Posterior cingulate gyrus (tissue), 11 donors: ENCODE data around the gene DHCR7.

ENCODE experiments used
- DNase-seq, 10 donors: peaks; one replicate each; pipeline versions ENCODE4 v3.0.0 to v3.0.0-alpha.2; 2020 to 2021; ENCODE audit warnings: mixed read lengths in 3 of 10
- intact Hi-C: fragments of 100-400 bp; cut with DNase I; formaldehyde crosslinking; loops from one replicate; pipeline ENCODE4 v1.15.1; 2023

Gene DHCR7

DNA sequence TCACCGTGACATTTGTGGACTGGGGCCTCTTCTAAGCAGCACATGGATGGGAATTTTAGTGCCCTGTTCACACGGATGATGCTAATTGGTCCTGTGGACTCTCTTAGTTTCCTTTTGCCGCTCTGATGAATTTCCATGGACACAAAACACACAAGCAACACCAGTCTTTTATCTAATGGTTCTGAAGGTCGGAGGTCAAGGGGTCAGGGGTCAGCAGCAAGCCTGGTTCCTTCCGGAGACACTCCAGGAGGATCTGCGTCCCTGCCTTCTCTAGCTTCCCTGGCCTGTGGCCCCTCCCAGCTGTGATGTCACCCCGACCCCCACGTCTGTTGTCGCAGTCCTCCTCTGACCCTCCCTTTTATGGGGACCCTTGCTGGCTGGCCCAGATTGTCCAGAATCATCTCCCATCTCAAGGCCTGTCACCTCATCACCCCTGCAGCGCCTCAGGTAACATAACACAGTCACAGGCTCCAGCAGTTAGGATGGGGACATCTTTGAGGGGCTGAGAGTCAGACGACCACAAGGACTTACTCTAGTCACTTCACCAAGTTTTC lies 11.7 kb upstream of the DHCR7 start:
- intact Hi-C loops = no loop called here
- DNase-seq = peak in 2 of 10 donors; percentile 7 to 22

DNA sequence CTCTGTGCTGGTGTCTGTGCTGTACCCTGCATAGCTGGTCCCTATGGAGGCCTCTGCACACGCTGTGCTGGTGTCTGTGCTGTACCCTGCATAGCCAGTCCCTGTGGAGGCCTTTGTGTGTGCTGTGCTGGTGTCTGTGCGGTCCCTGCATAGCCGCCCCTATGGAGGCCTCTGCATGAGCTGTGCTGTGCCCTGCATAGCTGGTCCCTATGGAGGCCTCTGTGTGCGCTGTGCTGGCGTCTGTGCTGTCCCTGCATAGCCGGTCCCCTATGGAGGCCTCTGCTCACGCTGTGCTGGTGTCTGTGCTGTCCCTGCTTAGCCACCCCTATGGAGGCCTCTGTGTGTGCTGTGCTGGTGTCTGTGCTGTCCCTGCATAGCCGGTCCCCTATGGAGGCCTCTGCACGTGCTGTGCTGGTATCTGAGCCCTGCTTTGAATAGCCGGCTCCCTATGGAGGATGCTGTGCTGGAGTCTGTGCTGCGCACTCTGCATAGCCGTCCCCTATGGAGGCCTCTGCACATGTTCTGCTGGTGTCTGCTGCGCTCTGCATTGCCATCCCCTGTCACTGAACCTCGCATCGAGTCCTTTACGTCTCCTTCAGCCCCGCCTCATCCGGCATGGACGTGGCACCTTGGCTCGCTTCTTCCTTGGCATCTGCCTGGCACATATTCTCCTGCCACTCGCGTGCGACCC lies 11.0 kb upstream of the DHCR7 start:
- intact Hi-C loops = no loop called here
- DNase-seq = peak in 3 of 10 donors; percentile 16 to 77 (median 20)

GRCh38 chr11:71458146-71459070 lies 10.2 kb upstream of the DHCR7 start:
- peak in 3 of 10 donors; percentile 21 to 61 (median 55) for DNase-seq
- intact Hi-C loops = no loop called here

- peak in 3 of 10 donors; percentile 5 to 65 (median 31) for DNase-seq
- intact Hi-C loops = no loop called here
Observed at GRCh38 chr11:71456831-71457230, 8.6 kb upstream of the DHCR7 start.

DNA sequence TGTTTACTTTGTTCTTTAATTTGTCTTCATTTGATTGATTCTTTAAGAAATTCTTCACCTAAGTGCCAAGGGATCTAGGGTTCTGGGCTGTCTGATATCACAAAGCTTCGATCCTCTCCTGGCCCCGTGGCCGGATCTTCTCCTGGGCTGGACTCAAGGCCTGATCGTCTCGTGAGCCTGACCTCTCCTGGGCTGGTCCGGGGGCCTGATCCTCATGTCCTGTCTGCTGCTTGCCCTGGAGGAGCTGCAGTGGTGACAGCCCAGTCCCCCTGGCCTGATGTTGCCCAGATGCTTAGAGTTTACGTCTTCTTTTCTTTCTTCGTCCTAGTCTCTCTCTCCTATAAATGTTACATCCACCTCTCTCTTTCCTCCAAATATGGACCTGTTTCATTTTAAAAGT lies 8.1 kb upstream of the DHCR7 start:
- intact Hi-C loops = no loop called here
- DNase-seq = peak in 4 of 10 donors; percentile 9 to 73 (median 51)

DNA sequence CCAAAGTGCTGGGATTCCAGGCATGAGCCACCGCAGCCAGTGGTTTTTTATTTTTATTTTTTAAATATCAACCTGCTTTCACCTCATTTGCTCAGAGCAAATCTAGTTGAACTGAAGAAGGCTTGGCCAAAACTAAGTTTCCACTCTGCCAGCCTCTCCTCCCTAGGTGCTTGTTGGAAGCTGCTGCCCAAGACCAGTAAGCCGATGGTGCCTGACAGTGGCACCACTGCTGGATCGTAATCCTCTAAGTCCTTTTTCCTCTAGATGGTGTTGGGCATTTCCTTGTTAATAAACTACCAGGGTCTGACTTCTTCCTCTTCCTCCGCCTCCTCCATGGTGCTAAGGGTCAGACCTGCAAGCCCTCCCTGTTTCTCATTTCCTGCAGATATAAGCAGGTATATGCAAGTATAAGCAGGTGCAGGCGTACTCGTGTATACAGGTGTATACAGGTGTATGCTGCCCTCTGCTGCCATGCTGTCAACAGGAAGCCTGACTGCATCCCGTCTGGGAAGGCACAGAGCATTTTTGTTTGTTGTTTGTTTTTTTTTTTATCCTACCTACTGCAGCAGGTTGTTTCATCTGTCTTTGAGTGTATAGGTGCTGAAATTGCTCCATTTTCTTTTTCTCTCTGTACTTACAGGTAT lies 6.4 kb upstream of the DHCR7 start:
- intact Hi-C loops = no loop called here
- peak in 1 of 10 donors; percentile 24 for DNase-seq

DNA sequence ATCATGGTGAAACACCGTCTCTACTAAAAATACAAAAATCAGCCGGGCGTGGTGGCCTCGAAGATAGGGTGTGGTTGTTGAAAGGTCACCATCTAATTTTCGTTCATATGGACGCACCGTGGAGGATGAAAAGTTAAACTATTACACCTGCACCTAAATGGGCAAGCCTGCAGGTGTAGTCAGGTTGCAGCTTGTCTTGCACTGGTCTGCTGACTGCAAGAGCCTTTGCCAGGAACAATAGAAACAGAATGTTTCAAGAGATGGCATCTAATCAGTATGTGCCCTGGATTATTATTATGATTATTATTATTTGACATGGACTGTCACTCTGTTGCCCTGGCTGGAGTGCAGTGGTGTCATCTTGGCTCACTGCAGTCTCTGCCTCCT lies 5.7 kb upstream of the DHCR7 start:
- DNase-seq = peak in 1 of 10 donors; percentile 28
- intact Hi-C loops = no loop called here

- intact Hi-C loops = no loop called here
- DNase-seq = peak; percentile 94 to 99 (median 98)
Observed at GRCh38 chr11:71453037-71453917, 5.1 kb upstream of the DHCR7 start, which contains the start of gene NADSYN1. NADSYN1 (plus strand) TSS chr11:71453203; CDS start chr11:71453297, 94 bp downstream.

GRCh38 chr11:71452199-71453036 lies 4.2 kb upstream of the DHCR7 start:
- intact Hi-C loops = no loop called here
- peak in 5 of 10 donors; percentile 39 to 88 (median 44) for DNase-seq

GRCh38 chr11:71451596-71452198 lies 3.5 kb upstream of the DHCR7 start:
- peak in 1 of 10 donors; percentile 79 for DNase-seq
- intact Hi-C loops = no loop called here

DNA sequence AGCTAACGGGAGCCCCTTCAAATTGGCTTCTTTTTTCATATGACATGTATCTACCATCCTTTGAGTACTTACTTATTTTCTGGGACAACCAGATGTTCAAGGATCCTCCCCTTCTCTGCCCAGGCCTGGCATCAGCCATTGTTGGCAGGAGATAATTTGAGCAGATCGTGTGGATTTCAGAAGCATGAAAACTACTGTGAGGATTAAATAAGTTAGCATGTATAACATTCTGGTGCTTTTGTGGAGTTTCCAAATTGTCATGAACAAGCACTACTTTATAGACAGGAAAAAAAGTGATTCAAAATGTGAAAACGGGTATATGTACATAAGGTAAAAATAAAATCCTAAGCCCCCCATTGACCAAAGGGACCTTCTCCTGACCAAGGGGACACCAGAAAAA lies 2.7 kb upstream of the DHCR7 start:
- peak in 1 of 10 donors; percentile 9 for DNase-seq
- intact Hi-C loops = no loop called here

GRCh38 chr11:71450507-71450906 lies 2.3 kb upstream of the DHCR7 start:
- no peak for DNase-seq
- intact Hi-C loops = no loop called here

GRCh38 chr11:71449596-71449995 lies 1.4 kb upstream of the DHCR7 start:
- intact Hi-C loops = no loop called here
- peak in 1 of 10 donors; percentile 7 for DNase-seq

GRCh38 chr11:71447791-71448256 lies 369 bp downstream of the DHCR7 start:
- intact Hi-C loops = no loop called here
- peak in 4 of 10 donors; percentile 43 to 91 (median 65) for DNase-seq

DNA sequence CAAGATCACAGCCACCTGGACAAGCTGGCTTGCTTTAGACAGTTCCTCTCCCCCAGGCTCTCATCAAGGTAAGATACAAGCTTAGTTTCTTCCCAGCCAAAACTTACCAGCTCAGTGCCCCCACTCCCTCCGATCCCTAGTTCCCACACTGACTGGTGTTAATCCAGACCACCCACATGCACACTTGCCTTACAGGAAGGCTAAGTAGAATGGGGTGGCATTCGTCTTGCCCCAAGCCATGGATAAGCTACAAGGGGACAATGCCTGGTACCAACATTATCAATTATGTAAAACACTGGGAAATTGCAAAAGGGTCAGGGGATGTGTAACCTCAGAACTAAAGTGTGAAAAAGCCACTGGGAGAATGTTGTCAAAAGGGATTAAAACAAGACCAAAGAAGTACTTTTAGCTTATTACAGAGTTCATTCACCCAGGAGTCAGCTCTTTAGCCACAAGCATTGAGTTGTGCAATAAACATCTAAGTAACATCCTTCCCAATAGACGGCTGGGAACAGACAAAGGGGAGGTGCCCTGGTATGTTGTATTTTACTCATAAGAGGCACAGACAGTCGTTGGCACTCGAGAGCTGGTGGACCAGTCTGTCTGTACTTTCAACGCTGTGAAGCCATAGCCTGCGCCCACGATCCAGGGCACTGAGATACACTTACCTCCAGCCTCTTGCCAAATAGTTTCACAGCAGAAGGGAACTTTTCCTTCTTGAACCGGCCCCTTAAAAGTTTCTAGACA lies 1.1 kb downstream of the DHCR7 start:
- peak in 1 of 10 donors; percentile 62 for DNase-seq

GRCh38 chr11:71446150-71446549 lies 2.0 kb downstream of the DHCR7 start:
- intact Hi-C loops = no loop called here
- DNase-seq = no peak

More for the DNA sequence above, 1.1 kb downstream of the DHCR7 start:
- intact Hi-C loops = no loop called here

DNA sequence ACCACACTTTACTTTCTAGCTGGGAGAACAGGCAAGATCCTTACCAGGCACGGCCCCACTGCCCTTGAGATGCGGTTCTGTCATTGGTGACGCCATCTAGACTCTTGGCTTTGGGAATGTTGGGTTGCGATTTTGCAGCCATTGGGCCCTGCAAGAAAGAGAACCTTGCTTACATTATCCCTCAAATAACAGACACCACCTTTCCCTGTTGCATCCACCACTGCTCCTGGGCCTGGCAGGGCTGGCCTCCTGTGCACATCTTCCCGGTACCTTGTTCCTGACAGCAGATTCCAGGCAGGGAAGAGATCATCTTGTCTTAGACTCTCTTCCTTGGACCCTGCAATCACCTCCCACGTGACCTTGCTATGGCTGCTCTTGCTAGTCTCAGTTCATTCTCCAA lies 3.4 kb downstream of the DHCR7 start:
- DNase-seq = peak in 1 of 10 donors; percentile 60
- intact Hi-C loops = no loop called here
